ENCODE data around the gene EIF4G2.

- no peak for TF ChIP-seq REST (IDR thresholded peaks at IDR 0.05; ENCODE audit: insufficient read depth in 1 of 2, low read depth in 2 of 2, low read length in 2 of 2)
- no peak for TF ChIP-seq POLR2AphosphoS5 (IDR thresholded peaks at IDR 0.05; ENCODE audit: low read depth, low read length)
- no peak for TF ChIP-seq TAF1 (IDR thresholded peaks at IDR 0.05; ENCODE audit: borderline replicate concordance, insufficient read depth, low read length)
- TF ChIP-seq SIN3A (IDR thresholded peaks at IDR 0.05; ENCODE audit: borderline replicate concordance, insufficient read depth, low read length): no peak
- no peak for TF ChIP-seq FOXP2 (optimal IDR thresholded peaks at IDR 0.05; ENCODE audit: borderline replicate concordance, extremely low read depth, extremely low read length, insufficient read depth)
These were observed 46.6 kb upstream of the EIF4G2 start for GRCh38 chr11:10855295-10855694.

Measured in PFSK-1 (cell line).